Epithelial cell of prostate (primary cell): ENCODE measurements around the gene CSNK1A1.
"Not testable (repeated sequence)": the region's sequence is repeated elsewhere in the genome, so short reads cannot be mapped to it uniquely, and the experiment has no call there.

ENCODE experiments used
- DNase-seq: peaks from one replicate; pipeline ENCODE4 v3.0.0-alpha.2; 2011; ENCODE audit warnings: low read depth, low spot score
- H3K27ac ChIP-seq: fragments of 450-650 bp; 2 replicates; pipeline ENCODE4 v1.5.1; 2017; ENCODE audit warnings: mild to moderate bottlenecking

CSNK1A1 gene

DNA sequence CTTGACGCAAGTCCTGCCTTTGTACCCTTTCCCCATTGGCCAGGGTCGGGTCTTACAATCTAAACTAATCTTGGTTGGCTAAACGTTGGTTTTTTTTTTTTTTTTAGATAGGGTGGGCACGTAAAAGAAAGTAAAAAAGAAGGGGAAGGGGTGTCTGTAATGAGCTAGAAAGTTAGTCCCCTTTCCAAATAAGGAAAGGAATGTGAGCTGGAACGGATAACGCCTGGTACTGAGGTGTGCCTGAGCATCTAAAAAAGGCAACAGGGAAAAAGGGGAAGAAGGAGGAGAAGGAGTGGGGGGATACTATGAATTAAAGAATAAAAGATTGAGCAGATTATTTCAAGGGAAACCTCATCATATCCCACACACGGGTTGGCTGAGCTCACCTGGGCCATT, 105.9 kb downstream of the CSNK1A1 start:
- peak overlapping the region; percentile 28 for H3K27ac ChIP-seq
- DNase-seq: no peak

GRCh38 chr5:149444430-149444829, 106.8 kb downstream of the CSNK1A1 start:
- not testable (repeated sequence) for DNase-seq, H3K27ac ChIP-seq

- H3K27ac ChIP-seq: peak overlapping the region; percentile 86
- no peak for DNase-seq
Observed at GRCh38 chr5:149443210-149443609, 108.0 kb downstream of the CSNK1A1 start.

- DNase-seq: no peak
- peak overlapping the region; percentile 86 for H3K27ac ChIP-seq
Observed at GRCh38 chr5:149442563-149443182, 108.6 kb downstream of the CSNK1A1 start.
